HepG2 (cell line): ENCODE results near the gene TRIM61.

Experiments used
- CEBPB ChIP-seq: IDR thresholded peaks from 2 replicates; pipeline ENCODE4 v1.6.1; 2011; ENCODE audit warnings: low read depth, low read length, improper control_type of control experiment, borderline replicate concordance
- CTCF ChIP-seq: sonication (generic); formaldehyde crosslinking; IDR thresholded peaks from 2 replicates; pipeline ENCODE4 v1.5.0; 2020; ENCODE audit warnings: mild to moderate bottlenecking, missing genetic modification reagents, moderate library complexity
- POLR2A ChIP-seq, 2 experiments: IDR thresholded peaks; 2 replicates each; pipeline ENCODE4 v1.6.1; 2011; ENCODE audit warnings: low read depth in 2 of 2, low read length in 2 of 2, mild to moderate bottlenecking in 1 of 2, moderate library complexity in 1 of 2; ENCODE audit not compliant: insufficient read depth in 1 of 2
- ZNF552 ChIP-seq: sonication (generic); formaldehyde crosslinking; IDR thresholded peaks from 2 replicates; pipeline ENCODE4 v1.9.0; 2022; ENCODE audit warnings: missing genetic modification reagents, mild to moderate bottlenecking, borderline replicate concordance
- ZSCAN20 ChIP-seq: sonication (generic); formaldehyde crosslinking; IDR thresholded peaks from 2 replicates; pipeline ENCODE4 v1.4.0; 2020; ENCODE audit warnings: missing genetic modification reagents, mild to moderate bottlenecking, borderline replicate concordance

DNA sequence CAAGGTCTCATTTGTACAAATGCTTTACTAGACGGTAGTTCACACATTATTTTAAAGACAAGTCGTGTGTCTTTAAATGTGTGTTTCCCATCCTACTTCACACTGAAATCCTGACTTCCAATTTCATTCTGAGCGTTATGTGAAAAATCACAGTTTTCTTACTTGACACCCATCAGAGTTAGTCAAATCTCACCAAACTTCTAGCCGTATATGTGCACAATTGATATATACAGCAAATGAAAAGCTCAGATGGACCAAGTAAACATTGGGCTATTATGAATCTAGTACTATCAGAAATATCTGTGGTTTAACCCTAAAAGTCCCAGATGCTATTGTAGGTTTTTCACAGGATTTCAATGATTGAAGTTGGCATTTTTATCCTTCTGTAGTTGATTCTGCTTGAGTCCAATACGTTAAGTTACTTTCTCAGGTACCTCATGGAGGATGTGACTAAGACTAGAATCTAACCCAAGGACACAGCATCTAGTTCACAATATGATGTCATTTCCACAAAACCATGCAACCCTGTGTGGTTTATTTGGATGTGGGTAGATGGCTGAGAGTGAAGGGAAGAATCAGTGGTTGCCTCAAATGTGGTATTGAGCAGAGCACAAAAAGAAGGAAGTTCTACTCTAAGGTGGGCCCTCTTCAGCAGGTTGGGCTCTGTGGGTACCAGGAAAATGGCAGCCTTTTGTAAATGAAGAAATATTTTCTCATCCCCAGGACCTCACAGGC lies 32.2 kb upstream of the TRIM61 start:
- no peak for TF ChIP-seq CEBPB
- TF ChIP-seq ZSCAN20 (CRISPR knock-in tag), result no peak
- TF ChIP-seq ZNF552 (CRISPR knock-in tag), result no peak
- no peak for TF ChIP-seq CTCF (CRISPR knock-in tag)
- no peak for TF ChIP-seq POLR2A (IDR thresholded peaks at IDR 0.05; ENCODE audit: insufficient read depth in 1 of 2, low read depth in 2 of 2, low read length in 2 of 2)
